ENCODE results near the gene COBLL1.

- TF ChIP-seq EZH2 (IDR thresholded peaks at IDR 0.05; ENCODE audit: borderline replicate concordance), result no peak
- no peak for TF ChIP-seq CTCF (IDR thresholded peaks at IDR 0.05; ENCODE audit: poor library complexity)
- TF ChIP-seq EZH2phosphoT487 (IDR thresholded peaks at IDR 0.05; ENCODE audit: low read depth, severe bottlenecking, unreplicated experiment), result no peak
These were observed 135.1 kb downstream of the COBLL1 start for GRCh38 chr2:164706522-164706921.

Data from hepatocyte (in vitro differentiated cells).